Liver (tissue), 9 donors: ENCODE measurements around the gene AOAH. TPM values are rescaled to one million over a fixed set of nuclear protein-coding genes. Genes with fewer than 3 reads are reported as not detected.
"Not testable (repeated sequence)": the region's sequence is repeated elsewhere in the genome, so short reads cannot be mapped to it uniquely, and the experiment has no call there.

Experiments
- DNase-seq: peaks from one replicate; pipeline ENCODE4 v3.0.0-alpha.2; 2017; ENCODE audit warnings: low spot score
- H3K27ac ChIP-seq, 2 donors: one replicate each; pipeline ENCODE4 v1.7.0; 2013; ENCODE audit warnings: inconsistent platforms in 2 of 2, low read length in 2 of 2, control low read depth in 1 of 2, low read depth in 1 of 2, mild to moderate bottlenecking in 1 of 2
- H3K27me3 ChIP-seq, 4 donors: one replicate each; pipeline versions ENCODE4 v1.6.1 to v1.7.0; 2013; ENCODE audit warnings: low read length in 3 of 4, inconsistent platforms in 1 of 4, mild to moderate bottlenecking in 1 of 4, moderate library complexity in 1 of 4; ENCODE audit not compliant: control insufficient read depth in 4 of 4, insufficient read depth in 4 of 4
- H3K36me3 ChIP-seq, 4 donors: one replicate each; pipeline versions ENCODE4 v1.6.1 to v1.7.0; 2013; ENCODE audit warnings: low read length in 3 of 4, mild to moderate bottlenecking in 3 of 4, low read depth in 1 of 4, moderate library complexity in 1 of 4; ENCODE audit not compliant: control insufficient read depth in 4 of 4, insufficient read depth in 3 of 4
- H3K4me1 ChIP-seq, 4 donors: one replicate each; pipeline versions ENCODE4 v1.6.1 to v1.7.0; 2013; ENCODE audit warnings: low read length in 3 of 4, mild to moderate bottlenecking in 3 of 4, moderate library complexity in 1 of 4; ENCODE audit not compliant: control insufficient read depth in 4 of 4, insufficient read depth in 4 of 4
- H3K4me3 ChIP-seq, 3 donors: one replicate each; pipeline versions ENCODE4 v1.6.1 to v1.7.0; 2013; ENCODE audit warnings: low read length in 3 of 3, control low read depth in 1 of 3, low read depth in 1 of 3, mild to moderate bottlenecking in 1 of 3
- H3K9ac ChIP-seq, 2 donors: one replicate each; pipeline ENCODE4 v1.7.0; 2013; ENCODE audit warnings: low read length in 2 of 2, mild to moderate bottlenecking in 2 of 2, moderate library complexity in 2 of 2, control low read depth in 1 of 2, low read depth in 1 of 2
- H3K9me3 ChIP-seq, 4 donors: one replicate each; pipeline versions ENCODE4 v1.6.1 to v1.7.0; 2013; ENCODE audit warnings: low read length in 3 of 4; ENCODE audit not compliant: control insufficient read depth in 4 of 4
- EGR1 ChIP-seq, 2 donors: IDR thresholded peaks; 2 replicates each; pipeline ENCODE4 v1.6.1; 2016 to 2018; ENCODE audit warnings: antibody characterized with exemption in 2 of 2, low read depth in 2 of 2
- FOXA1 ChIP-seq: IDR thresholded peaks from 2 replicates; pipeline ENCODE4 v1.6.1; 2016; ENCODE audit warnings: antibody characterized with exemption
- FOXA2 ChIP-seq: IDR thresholded peaks from 2 replicates; pipeline ENCODE4 v1.6.1; 2016; ENCODE audit warnings: antibody characterized with exemption
- HNF4A ChIP-seq, 2 donors: conservative IDR thresholded peaks; 2 replicates each; pipeline ENCODE4 v1.6.1; 2016; ENCODE audit warnings: antibody characterized with exemption in 2 of 2, mild to moderate bottlenecking in 2 of 2
- HNF4G ChIP-seq: IDR thresholded peaks from 2 replicates; pipeline ENCODE4 v1.6.1; 2016; ENCODE audit warnings: antibody characterized with exemption
- JUND ChIP-seq, 2 donors: IDR thresholded peaks; 2 replicates each; pipeline ENCODE4 v1.6.1; 2016; ENCODE audit warnings: antibody characterized with exemption in 2 of 2
- NR2F2 ChIP-seq: IDR thresholded peaks from 2 replicates; pipeline ENCODE4 v1.6.1; 2016; ENCODE audit warnings: antibody characterized with exemption
- RAD21 ChIP-seq, 2 donors: IDR thresholded peaks; 2 replicates each; pipeline ENCODE4 v1.6.1; 2016; ENCODE audit warnings: antibody characterized with exemption in 2 of 2, mild to moderate bottlenecking in 2 of 2
- SP1 ChIP-seq: IDR thresholded peaks from 2 replicates; pipeline ENCODE4 v1.6.1; 2018; ENCODE audit warnings: antibody characterized with exemption, mild to moderate bottlenecking
- TAF1 ChIP-seq: conservative IDR thresholded peaks from 2 replicates; pipeline ENCODE4 v1.6.1; 2016; ENCODE audit warnings: antibody characterized with exemption, mild to moderate bottlenecking
- YY1 ChIP-seq: IDR thresholded peaks from 2 replicates; pipeline ENCODE4 v1.6.1; 2016; ENCODE audit warnings: antibody characterized with exemption, mild to moderate bottlenecking
- WGBS: extraction: QIAGEN DNeasy Blood & Tissue Kit; methylation state at CpG from one replicate; pipeline ENCODE4 v1.1.7; 2013; 5-methylcytosine and 5-hydroxymethylcytosine counted together
- polyA plus RNA-seq, 2 donors: library from polyadenylated mRNA; stranded (reverse) in 1 of 2; unstranded in 1 of 2; fragments of 200-250 nt in 1 of 2; fragments of >200 nt in 1 of 2; fragmentation: Nextera tagmentation in 1 of 2; extraction: Ambion mirVana in 1 of 2; gene quantifications; one replicate each; pipeline versions ENCODE4 v1.2.1 to v1.2.3, GENCODE V29; 2013 to 2015
- total RNA-seq, 2 donors: library from RNA; depleted of rRNA; stranded (reverse); fragments of >200 nt; gene quantifications; one replicate each; pipeline ENCODE4 v1.2.3, GENCODE V29; 2014
- TF ChIP-seq, protein P1 (sequence below): IDR thresholded peaks from 2 replicates; pipeline ENCODE4 v1.6.1; 2016; ENCODE audit warnings: antibody characterized with exemption
- TF ChIP-seq, protein P2 (sequence below): IDR thresholded peaks from 2 replicates; pipeline ENCODE4 v1.6.1; 2016; ENCODE audit warnings: antibody characterized with exemption, mild to moderate bottlenecking
- TF ChIP-seq, protein P3 (sequence below): IDR thresholded peaks from 2 replicates; pipeline ENCODE4 v1.6.1; 2016; ENCODE audit warnings: antibody characterized with exemption
- TF ChIP-seq, protein P4 (sequence below): fragments of 150-350 bp; IDR thresholded peaks from 2 replicates; pipeline ENCODE4 v1.5.1; 2017; ENCODE audit warnings: improper control_type of control experiment, low read depth, low read length; ENCODE audit not compliant: missing input control
- TF ChIP-seq, protein P5 (sequence below): IDR thresholded peaks from 2 replicates; pipeline ENCODE4 v1.6.1; 2016; ENCODE audit warnings: antibody characterized with exemption
- donor health status: healthy.
- donor health status: healthy.
- donor health status: healthy.
- donor health status: healthy.
- donor health status: healthy.

The AOAH gene
- total and polyA plus RNA-seq, 4 donors: 2.4 to 26.7 (median 5.8) TPM

DNA sequence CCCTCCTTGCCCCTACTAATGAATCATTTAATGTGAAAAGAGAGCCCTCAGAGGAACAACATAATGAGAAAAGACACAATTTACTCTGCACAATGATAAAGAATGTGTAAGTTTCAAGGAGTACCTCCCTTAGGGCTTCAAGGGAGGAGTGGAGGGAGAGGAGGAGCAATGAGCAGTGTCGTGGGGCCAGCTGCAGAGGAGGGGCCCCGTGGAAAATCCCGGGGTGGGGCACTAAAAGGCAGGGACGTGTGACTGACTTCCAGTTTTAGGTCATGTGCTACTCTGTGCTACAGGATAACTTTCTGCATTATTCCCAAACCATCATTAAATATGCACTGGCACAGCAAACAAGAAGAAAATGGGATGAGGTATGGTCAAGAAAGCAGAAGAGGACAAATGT is 226.5 kb downstream of the AOAH start:
- TF ChIP-seq YY1 (no peak), RAD21 (IDR thresholded peaks at IDR 0.05) (no peak), HNF4G (no peak), HNF4A (conservative IDR thresholded peaks at IDR 0.05) (no peak), JUND (IDR thresholded peaks at IDR 0.05) (no peak), TAF1 (no peak), FOXA2 (no peak), NR2F2 (no peak)
- TF ChIP-seq, protein P1, sequence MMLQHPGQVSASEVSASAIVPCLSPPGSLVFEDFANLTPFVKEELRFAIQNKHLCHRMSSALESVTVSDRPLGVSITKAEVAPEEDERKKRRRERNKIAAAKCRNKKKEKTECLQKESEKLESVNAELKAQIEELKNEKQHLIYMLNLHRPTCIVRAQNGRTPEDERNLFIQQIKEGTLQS: no peak
- TF ChIP-seq, protein P2, sequence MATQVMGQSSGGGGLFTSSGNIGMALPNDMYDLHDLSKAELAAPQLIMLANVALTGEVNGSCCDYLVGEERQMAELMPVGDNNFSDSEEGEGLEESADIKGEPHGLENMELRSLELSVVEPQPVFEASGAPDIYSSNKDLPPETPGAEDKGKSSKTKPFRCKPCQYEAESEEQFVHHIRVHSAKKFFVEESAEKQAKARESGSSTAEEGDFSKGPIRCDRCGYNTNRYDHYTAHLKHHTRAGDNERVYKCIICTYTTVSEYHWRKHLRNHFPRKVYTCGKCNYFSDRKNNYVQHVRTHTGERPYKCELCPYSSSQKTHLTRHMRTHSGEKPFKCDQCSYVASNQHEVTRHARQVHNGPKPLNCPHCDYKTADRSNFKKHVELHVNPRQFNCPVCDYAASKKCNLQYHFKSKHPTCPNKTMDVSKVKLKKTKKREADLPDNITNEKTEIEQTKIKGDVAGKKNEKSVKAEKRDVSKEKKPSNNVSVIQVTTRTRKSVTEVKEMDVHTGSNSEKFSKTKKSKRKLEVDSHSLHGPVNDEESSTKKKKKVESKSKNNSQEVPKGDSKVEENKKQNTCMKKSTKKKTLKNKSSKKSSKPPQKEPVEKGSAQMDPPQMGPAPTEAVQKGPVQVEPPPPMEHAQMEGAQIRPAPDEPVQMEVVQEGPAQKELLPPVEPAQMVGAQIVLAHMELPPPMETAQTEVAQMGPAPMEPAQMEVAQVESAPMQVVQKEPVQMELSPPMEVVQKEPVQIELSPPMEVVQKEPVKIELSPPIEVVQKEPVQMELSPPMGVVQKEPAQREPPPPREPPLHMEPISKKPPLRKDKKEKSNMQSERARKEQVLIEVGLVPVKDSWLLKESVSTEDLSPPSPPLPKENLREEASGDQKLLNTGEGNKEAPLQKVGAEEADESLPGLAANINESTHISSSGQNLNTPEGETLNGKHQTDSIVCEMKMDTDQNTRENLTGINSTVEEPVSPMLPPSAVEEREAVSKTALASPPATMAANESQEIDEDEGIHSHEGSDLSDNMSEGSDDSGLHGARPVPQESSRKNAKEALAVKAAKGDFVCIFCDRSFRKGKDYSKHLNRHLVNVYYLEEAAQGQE: no peak
- no peaks in the 10 kb centered on the region for H3K27me3 ChIP-seq
- 61% methylated on average over 4 of the region's 4 CpGs for WGBS

DNA sequence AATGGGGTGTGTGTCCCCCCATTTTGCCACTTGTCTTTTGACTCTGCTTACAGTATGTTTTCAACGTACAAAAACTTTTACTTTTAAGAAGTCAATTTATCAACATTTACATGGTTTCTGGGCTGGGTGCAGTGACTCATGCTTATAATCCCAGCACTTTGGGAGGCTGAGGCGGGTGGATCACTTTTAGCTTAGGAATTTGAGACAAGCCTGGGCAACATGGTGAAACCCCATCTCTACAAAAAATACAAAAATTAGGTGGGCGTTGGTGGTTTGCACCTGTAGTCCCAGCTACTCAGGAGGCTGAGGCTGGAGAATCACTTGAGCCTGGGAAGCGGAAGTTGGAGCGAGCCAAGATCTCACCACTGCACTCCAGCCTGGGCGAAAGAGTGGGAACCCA is 227.1 kb downstream of the AOAH start:
- WGBS: 96% methylated on average over 6 of the region's 6 CpGs
- not testable (repeated sequence) for H3K36me3 ChIP-seq, DNase-seq, H3K9me3 ChIP-seq, H3K27me3 ChIP-seq, H3K4me3 ChIP-seq, H3K9ac ChIP-seq, H3K4me1 ChIP-seq, H3K27ac ChIP-seq

More for the DNA sequence above, 226.5 kb downstream of the AOAH start:
- H3K4me3 ChIP-seq: no peak overlapping the region
- no peaks in the 10 kb centered on the region for H3K4me1 ChIP-seq
- no peaks in the 10 kb centered on the region for H3K9me3 ChIP-seq
- no peak overlapping the region for H3K9ac ChIP-seq
- H3K36me3 ChIP-seq: no peaks in the 10 kb centered on the region
- no peak overlapping the region for H3K27ac ChIP-seq
- no peak for DNase-seq

DNA sequence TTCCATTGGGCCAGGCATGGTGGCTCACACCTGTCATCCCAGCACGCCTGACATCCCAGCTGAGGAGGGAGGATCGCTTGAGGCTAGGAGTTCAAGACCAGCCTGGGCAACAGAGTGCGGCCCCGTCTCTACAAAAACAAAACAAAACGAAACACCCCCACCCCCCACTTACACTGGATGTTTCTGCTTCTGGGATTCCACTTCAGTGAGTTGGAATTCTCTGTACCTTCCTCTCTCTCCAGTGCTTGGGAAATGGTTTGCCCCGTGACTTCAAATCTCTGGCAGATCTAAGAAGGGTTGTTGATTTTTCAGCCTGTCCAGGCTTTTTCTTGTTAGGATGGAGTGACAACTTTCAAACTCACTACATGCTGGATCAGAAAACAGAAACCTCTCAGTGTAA is 227.7 kb downstream of the AOAH start:
- no peaks in the 10 kb centered on the region for H3K9me3 ChIP-seq
- no peak for DNase-seq
- no peak overlapping the region for H3K27ac ChIP-seq
- H3K36me3 ChIP-seq: no peaks in the 10 kb centered on the region
- no peaks in the 10 kb centered on the region for H3K27me3 ChIP-seq
- 96% methylated on average over 6 of the region's 6 CpGs for WGBS
- no peak overlapping the region for H3K4me3 ChIP-seq
- no peak overlapping the region for H3K9ac ChIP-seq
- H3K4me1 ChIP-seq: no peaks in the 10 kb centered on the region
- TF ChIP-seq EGR1 (IDR thresholded peaks at IDR 0.05; ENCODE audit: low read depth in 2 of 2) (no peak), FOXA2 (no peak), JUND (IDR thresholded peaks at IDR 0.05) (no peak), FOXA1 (no peak), NR2F2 (no peak), HNF4A (conservative IDR thresholded peaks at IDR 0.05) (no peak), YY1 (no peak), HNF4G (no peak), SP1 (no peak)
- TF ChIP-seq, protein P3, sequence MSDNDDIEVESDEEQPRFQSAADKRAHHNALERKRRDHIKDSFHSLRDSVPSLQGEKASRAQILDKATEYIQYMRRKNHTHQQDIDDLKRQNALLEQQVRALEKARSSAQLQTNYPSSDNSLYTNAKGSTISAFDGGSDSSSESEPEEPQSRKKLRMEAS: no peak
- TF ChIP-seq, protein P4, sequence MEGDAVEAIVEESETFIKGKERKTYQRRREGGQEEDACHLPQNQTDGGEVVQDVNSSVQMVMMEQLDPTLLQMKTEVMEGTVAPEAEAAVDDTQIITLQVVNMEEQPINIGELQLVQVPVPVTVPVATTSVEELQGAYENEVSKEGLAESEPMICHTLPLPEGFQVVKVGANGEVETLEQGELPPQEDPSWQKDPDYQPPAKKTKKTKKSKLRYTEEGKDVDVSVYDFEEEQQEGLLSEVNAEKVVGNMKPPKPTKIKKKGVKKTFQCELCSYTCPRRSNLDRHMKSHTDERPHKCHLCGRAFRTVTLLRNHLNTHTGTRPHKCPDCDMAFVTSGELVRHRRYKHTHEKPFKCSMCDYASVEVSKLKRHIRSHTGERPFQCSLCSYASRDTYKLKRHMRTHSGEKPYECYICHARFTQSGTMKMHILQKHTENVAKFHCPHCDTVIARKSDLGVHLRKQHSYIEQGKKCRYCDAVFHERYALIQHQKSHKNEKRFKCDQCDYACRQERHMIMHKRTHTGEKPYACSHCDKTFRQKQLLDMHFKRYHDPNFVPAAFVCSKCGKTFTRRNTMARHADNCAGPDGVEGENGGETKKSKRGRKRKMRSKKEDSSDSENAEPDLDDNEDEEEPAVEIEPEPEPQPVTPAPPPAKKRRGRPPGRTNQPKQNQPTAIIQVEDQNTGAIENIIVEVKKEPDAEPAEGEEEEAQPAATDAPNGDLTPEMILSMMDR: no peak
- TF ChIP-seq, protein P1: no peak
- TF ChIP-seq, protein P2: no peak
- TF ChIP-seq, protein P5, sequence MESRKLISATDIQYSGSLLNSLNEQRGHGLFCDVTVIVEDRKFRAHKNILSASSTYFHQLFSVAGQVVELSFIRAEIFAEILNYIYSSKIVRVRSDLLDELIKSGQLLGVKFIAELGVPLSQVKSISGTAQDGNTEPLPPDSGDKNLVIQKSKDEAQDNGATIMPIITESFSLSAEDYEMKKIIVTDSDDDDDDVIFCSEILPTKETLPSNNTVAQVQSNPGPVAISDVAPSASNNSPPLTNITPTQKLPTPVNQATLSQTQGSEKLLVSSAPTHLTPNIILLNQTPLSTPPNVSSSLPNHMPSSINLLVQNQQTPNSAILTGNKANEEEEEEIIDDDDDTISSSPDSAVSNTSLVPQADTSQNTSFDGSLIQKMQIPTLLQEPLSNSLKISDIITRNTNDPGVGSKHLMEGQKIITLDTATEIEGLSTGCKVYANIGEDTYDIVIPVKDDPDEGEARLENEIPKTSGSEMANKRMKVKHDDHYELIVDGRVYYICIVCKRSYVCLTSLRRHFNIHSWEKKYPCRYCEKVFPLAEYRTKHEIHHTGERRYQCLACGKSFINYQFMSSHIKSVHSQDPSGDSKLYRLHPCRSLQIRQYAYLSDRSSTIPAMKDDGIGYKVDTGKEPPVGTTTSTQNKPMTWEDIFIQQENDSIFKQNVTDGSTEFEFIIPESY: no peak
